Karpas-422 (cell line): ENCODE data around the gene MRPL42. TPM values are rescaled to one million over a fixed set of nuclear protein-coding genes. Genes with fewer than 3 reads are reported as not detected.
A peak's percentile ranks its signal among the peaks of the same experiment; 100 is the strongest.

Experiments
- DNase-seq: peaks from one replicate; pipeline ENCODE4 v3.0.0-alpha.2; 2015
- H2AFZ ChIP-seq: fragments of 200-600 bp; sonication (generic); 2 replicates; pipeline ENCODE4 v1.6.1; 2014; ENCODE audit warnings: antibody characterized with exemption, low read length, mixed read lengths
- H3K27ac ChIP-seq: fragments of 200-600 bp; sonication (generic); 2 replicates; pipeline ENCODE4 v1.5.1; 2014; ENCODE audit warnings: mild to moderate bottlenecking, low read length, moderate library complexity
- H3K27me3 ChIP-seq: fragments of 200-600 bp; sonication (generic); 2 replicates; pipeline ENCODE4 v1.6.1; 2014; ENCODE audit warnings: low read length, mixed read lengths
- H3K36me3 ChIP-seq: fragments of 200-600 bp; sonication (generic); 2 replicates; pipeline ENCODE4 v1.6.1; 2014; ENCODE audit warnings: low read length, mixed read lengths; ENCODE audit not compliant: insufficient read depth
- H3K4me1 ChIP-seq: fragments of 200-600 bp; sonication (generic); 2 replicates; pipeline ENCODE4 v1.6.1; 2014; ENCODE audit warnings: mild to moderate bottlenecking, low read length, mixed read lengths
- H3K4me2 ChIP-seq: fragments of 200-600 bp; sonication (generic); 2 replicates; pipeline ENCODE4 v1.6.1; 2014; ENCODE audit warnings: low read length, low read depth, mild to moderate bottlenecking; ENCODE audit not compliant: poor library complexity, severe bottlenecking
- H3K4me3 ChIP-seq: fragments of 200-600 bp; sonication (generic); 2 replicates; pipeline ENCODE4 v1.5.1; 2014; ENCODE audit warnings: mild to moderate bottlenecking, antibody characterized with exemption, low read length, mixed read lengths
- H3K79me2 ChIP-seq: fragments of 200-600 bp; sonication (generic); 2 replicates; pipeline ENCODE4 v1.6.1; 2014; ENCODE audit warnings: mild to moderate bottlenecking, low read length, mixed read lengths
- H3K9ac ChIP-seq: fragments of 200-600 bp; sonication (generic); 2 replicates; pipeline ENCODE4 v1.6.0; 2014; ENCODE audit warnings: low read length
- H3K9me2 ChIP-seq: fragments of 200-600 bp; sonication (generic), shearing (Covaris generic); replicated peaks from 2 replicates; pipeline ENCODE4 v1.6.0; 2014; ENCODE audit warnings: mild to moderate bottlenecking, low read length, moderate library complexity; ENCODE audit not compliant: insufficient read depth
- H3K9me3 ChIP-seq: fragments of 300-700, 200-600 bp; sonication (generic); 2 replicates; pipeline ENCODE4 v1.6.1; 2014; ENCODE audit warnings: low read length, mixed read lengths
- H4K20me1 ChIP-seq: fragments of 200-600 bp; sonication (generic); 2 replicates; pipeline ENCODE4 v1.6.1; 2014; ENCODE audit warnings: mild to moderate bottlenecking, antibody characterized with exemption, low read length, low read depth; ENCODE audit not compliant: insufficient read depth
- total RNA-seq: library from RNA; depleted of rRNA; stranded (reverse); fragments of >200 nt; shearing (Covaris generic); gene quantifications from 2 replicates; pipeline ENCODE4 v1.2.3, GENCODE V29; 2014; ENCODE audit warnings: low replicate concordance

MRPL42 gene
- total RNA-seq, 1 experiment from 2014 or later, result 131 TPM

- Histone ChIP-seq H3K9me2 (no peaks in the 10 kb centered on the region), H2AFZ (no peak overlapping the region), H3K9me3 (no peaks in the 10 kb centered on the region), H3K79me2 (no peaks in the 10 kb centered on the region), H3K27ac (no peak overlapping the region), H4K20me1 (no peaks in the 10 kb centered on the region), H3K4me2 (no peak overlapping the region), H3K36me3 (no peaks in the 10 kb centered on the region), H3K4me1 (peaks cover 11% of the 10 kb centered on the region), H3K9ac (no peak overlapping the region), H3K27me3 (no peaks in the 10 kb centered on the region), H3K4me3 (no peak overlapping the region)
- no peak for DNase-seq
These were observed 68.9 kb downstream of the MRPL42 start for GRCh38 chr12:93536111-93536765.

GRCh38 chr12:93536766-93537488 is 69.6 kb downstream of the MRPL42 start:
- no peak overlapping the region for H2AFZ ChIP-seq
- H3K27ac ChIP-seq, result no peak overlapping the region
- peak; percentile 54 for DNase-seq
- H3K4me1 ChIP-seq, result peaks cover 11% of the 10 kb centered on the region
- peak overlapping the region; percentile 53 for H3K4me2 ChIP-seq
- H3K9me3 ChIP-seq, result no peaks in the 10 kb centered on the region
- no peaks in the 10 kb centered on the region for H3K79me2 ChIP-seq
- H3K9ac ChIP-seq, result no peak overlapping the region
- H3K27me3 ChIP-seq, result no peaks in the 10 kb centered on the region
- no peaks in the 10 kb centered on the region for H3K36me3 ChIP-seq
- H3K4me3 ChIP-seq, result no peak overlapping the region
- no peaks in the 10 kb centered on the region for H3K9me2 ChIP-seq
- no peaks in the 10 kb centered on the region for H4K20me1 ChIP-seq

- H3K4me1 ChIP-seq, result peaks cover 11% of the 10 kb centered on the region
- H3K4me3 ChIP-seq, result no peak overlapping the region
- no peaks in the 10 kb centered on the region for H3K9me2 ChIP-seq
- H3K4me2 ChIP-seq, result no peak overlapping the region
- H3K36me3 ChIP-seq, result no peaks in the 10 kb centered on the region
- H3K79me2 ChIP-seq, result no peaks in the 10 kb centered on the region
- no peak overlapping the region for H2AFZ ChIP-seq
- H3K27me3 ChIP-seq, result no peaks in the 10 kb centered on the region
- no peaks in the 10 kb centered on the region for H3K9me3 ChIP-seq
- H4K20me1 ChIP-seq, result no peaks in the 10 kb centered on the region
- no peak for DNase-seq
- H3K27ac ChIP-seq, result no peak overlapping the region
- H3K9ac ChIP-seq, result no peak overlapping the region
These were observed 70.5 kb downstream of the MRPL42 start for GRCh38 chr12:93537769-93538168.

- H3K36me3 ChIP-seq, result no peaks in the 10 kb centered on the region
- no peak overlapping the region for H3K27ac ChIP-seq
- DNase-seq, result no peak
- H3K4me1 ChIP-seq, result peaks cover 11% of the 10 kb centered on the region
- H4K20me1 ChIP-seq, result no peaks in the 10 kb centered on the region
- no peak overlapping the region for H2AFZ ChIP-seq
- H3K27me3 ChIP-seq, result no peaks in the 10 kb centered on the region
- H3K4me3 ChIP-seq, result no peak overlapping the region
- H3K79me2 ChIP-seq, result no peaks in the 10 kb centered on the region
- no peak overlapping the region for H3K9ac ChIP-seq
- no peak overlapping the region for H3K4me2 ChIP-seq
- H3K9me3 ChIP-seq, result no peaks in the 10 kb centered on the region
- H3K9me2 ChIP-seq, result no peaks in the 10 kb centered on the region
These were observed 72.5 kb downstream of the MRPL42 start for GRCh38 chr12:93539821-93540220.

- Histone ChIP-seq H3K9me2 (no peaks in the 10 kb centered on the region), H3K27me3 (no peaks in the 10 kb centered on the region), H2AFZ (no peak overlapping the region), H3K4me2 (no peak overlapping the region), H3K9me3 (no peaks in the 10 kb centered on the region), H3K27ac (no peak overlapping the region), H3K4me3 (no peak overlapping the region), H3K36me3 (no peaks in the 10 kb centered on the region), H3K79me2 (no peaks in the 10 kb centered on the region), H4K20me1 (no peaks in the 10 kb centered on the region), H3K9ac (no peak overlapping the region), H3K4me1 (peaks cover 11% of the 10 kb centered on the region)
- DNase-seq, result no peak
These were observed 73.2 kb downstream of the MRPL42 start for GRCh38 chr12:93540466-93540865.

GRCh38 chr12:93541578-93542225 is 74.4 kb downstream of the MRPL42 start:
- Histone ChIP-seq H3K36me3 (no peaks in the 10 kb centered on the region), H4K20me1 (no peaks in the 10 kb centered on the region), H3K27me3 (no peaks in the 10 kb centered on the region), H3K9me3 (no peaks in the 10 kb centered on the region), H3K9me2 (no peaks in the 10 kb centered on the region), H3K4me2 (no peak overlapping the region), H3K4me3 (no peak overlapping the region), H3K9ac (no peak overlapping the region), H2AFZ (no peak overlapping the region), H3K79me2 (no peaks in the 10 kb centered on the region), H3K27ac (no peak overlapping the region), H3K4me1 (peaks cover 7% of the 10 kb centered on the region)
- DNase-seq, result no peak

GRCh38 chr12:93547778-93548177 is 80.5 kb downstream of the MRPL42 start:
- Histone ChIP-seq H3K27ac (no peak overlapping the region), H3K9ac (no peak overlapping the region), H3K36me3 (no peaks in the 10 kb centered on the region), H3K27me3 (no peaks in the 10 kb centered on the region), H2AFZ (no peak overlapping the region), H3K9me2 (no peaks in the 10 kb centered on the region), H3K4me3 (no peak overlapping the region), H3K4me2 (no peak overlapping the region), H3K79me2 (no peaks in the 10 kb centered on the region), H3K4me1 (no peaks in the 10 kb centered on the region), H3K9me3 (no peaks in the 10 kb centered on the region), H4K20me1 (no peaks in the 10 kb centered on the region)
- DNase-seq, result no peak

GRCh38 chr12:93549174-93549573 is 81.9 kb downstream of the MRPL42 start:
- Histone ChIP-seq H3K36me3 (no peaks in the 10 kb centered on the region), H3K9ac (no peak overlapping the region), H3K4me2 (no peak overlapping the region), H2AFZ (no peak overlapping the region), H3K79me2 (no peaks in the 10 kb centered on the region), H3K9me3 (no peaks in the 10 kb centered on the region), H3K4me1 (no peaks in the 10 kb centered on the region), H3K27ac (no peak overlapping the region), H3K27me3 (no peaks in the 10 kb centered on the region), H4K20me1 (no peaks in the 10 kb centered on the region), H3K4me3 (no peak overlapping the region), H3K9me2 (no peaks in the 10 kb centered on the region)
- no peak for DNase-seq
